Embryonic facial prominence (tissue), 1 donor: ENCODE results near the gene ACSL3.

Experiments used
- DNase-seq: peaks from one replicate; pipeline ENCODE4 v3.0.0-alpha.2; 2016; ENCODE audit errors: extremely low spot score

ACSL3 gene

GRCh38 chr2:222879604-222879933 lies 18.7 kb downstream of the ACSL3 start:
- no peak for DNase-seq

- no peak for DNase-seq
Measured at GRCh38 chr2:222882484-222882928, 21.7 kb downstream of the ACSL3 start.

GRCh38 chr2:222883420-222883819 lies 22.6 kb downstream of the ACSL3 start:
- DNase-seq: no peak

- DNase-seq: no peak
Measured at GRCh38 chr2:222884114-222884771, 23.4 kb downstream of the ACSL3 start.

- no peak for DNase-seq
Measured at GRCh38 chr2:222884805-222885424, 24.1 kb downstream of the ACSL3 start.

GRCh38 chr2:222887124-222887523 lies 26.3 kb downstream of the ACSL3 start:
- no peak for DNase-seq

- no peak for DNase-seq
Measured at GRCh38 chr2:222888716-222889115, 27.9 kb downstream of the ACSL3 start.

- no peak for DNase-seq
Measured at GRCh38 chr2:222891890-222892289, 31.1 kb downstream of the ACSL3 start.

GRCh38 chr2:222892321-222892720 lies 31.5 kb downstream of the ACSL3 start:
- no peak for DNase-seq

- DNase-seq: no peak
Measured at GRCh38 chr2:222892761-222893160, 31.9 kb downstream of the ACSL3 start.

- DNase-seq: no peak
Measured at GRCh38 chr2:222893716-222894115, 32.9 kb downstream of the ACSL3 start.

GRCh38 chr2:222895144-222895543 lies 34.3 kb downstream of the ACSL3 start:
- DNase-seq: no peak

- DNase-seq: no peak
Measured at GRCh38 chr2:222897898-222898297, 37.1 kb downstream of the ACSL3 start.

- DNase-seq: no peak
Measured at GRCh38 chr2:222899413-222900181, 38.8 kb downstream of the ACSL3 start.

GRCh38 chr2:222900354-222900753 lies 39.5 kb downstream of the ACSL3 start:
- no peak for DNase-seq

- no peak for DNase-seq
Measured at GRCh38 chr2:222902660-222903059, 41.8 kb downstream of the ACSL3 start.

GRCh38 chr2:222903234-222904220 lies 42.7 kb downstream of the ACSL3 start:
- no peak for DNase-seq

GRCh38 chr2:222904557-222905258 lies 43.9 kb downstream of the ACSL3 start:
- no peak for DNase-seq

- DNase-seq: no peak
Measured at GRCh38 chr2:222907048-222907447, 46.2 kb downstream of the ACSL3 start.

GRCh38 chr2:222907790-222908441 lies 47.1 kb downstream of the ACSL3 start:
- no peak for DNase-seq

- no peak for DNase-seq
Measured at GRCh38 chr2:222909286-222909685, 48.5 kb downstream of the ACSL3 start.
